Measurements from ENCODE around the gene NEDD4L. TPM values are rescaled to one million over a fixed set of nuclear protein-coding genes. Genes with fewer than 3 reads are reported as not detected.

NEDD4L gene
- total RNA-seq, 2 experiments from 2014 or later, result 3.2 to 3.3 TPM

- H2AFZ ChIP-seq (ENCODE audit: low read length), result no peak overlapping the region
- no peaks in the 10 kb centered on the region for H3K36me3 ChIP-seq (ENCODE audit: insufficient read depth, low read length)
- intact Hi-C loops (cut with micrococcal nuclease; ENCODE audit: unreplicated experiment), result no loop called here
- H3K9me3 ChIP-seq (ENCODE audit: low read length), result no peaks in the 10 kb centered on the region
- H3K4me2 ChIP-seq (ENCODE audit: low read length), result no peak overlapping the region
- ChIA-PET POLR2A (no interaction called here), CTCF (ENCODE audit: unreplicated experiment) (no interaction called here)
- no peaks in the 10 kb centered on the region for H4K20me1 ChIP-seq (ENCODE audit: insufficient read depth, low read length)
- no peak overlapping the region for H3K27ac ChIP-seq (ENCODE audit: low read depth, low read length, poor library complexity, severe bottlenecking)
- H3K4me1 ChIP-seq (ENCODE audit: insufficient read depth, low read length, poor library complexity, severe bottlenecking), result no peaks in the 10 kb centered on the region
- no peak overlapping the region for H3K4me3 ChIP-seq (ENCODE audit: low read depth, low read length, poor library complexity, severe bottlenecking)
- H3K9me2 ChIP-seq (ENCODE audit: insufficient read depth, low read length), result no peaks in the 10 kb centered on the region
- BruUV-seq (replicated peaks), result no TSS peak
- H3K79me2 ChIP-seq (ENCODE audit: insufficient read depth, low read depth, low read length), result no peaks in the 10 kb centered on the region
- DNase-seq (ENCODE audit: low spot score), result no peak
- no peak for TF ChIP-seq EZH2phosphoT487 (IDR thresholded peaks at IDR 0.05; ENCODE audit: borderline replicate concordance, low read depth, low read length)
- TF ChIP-seq, protein P1, sequence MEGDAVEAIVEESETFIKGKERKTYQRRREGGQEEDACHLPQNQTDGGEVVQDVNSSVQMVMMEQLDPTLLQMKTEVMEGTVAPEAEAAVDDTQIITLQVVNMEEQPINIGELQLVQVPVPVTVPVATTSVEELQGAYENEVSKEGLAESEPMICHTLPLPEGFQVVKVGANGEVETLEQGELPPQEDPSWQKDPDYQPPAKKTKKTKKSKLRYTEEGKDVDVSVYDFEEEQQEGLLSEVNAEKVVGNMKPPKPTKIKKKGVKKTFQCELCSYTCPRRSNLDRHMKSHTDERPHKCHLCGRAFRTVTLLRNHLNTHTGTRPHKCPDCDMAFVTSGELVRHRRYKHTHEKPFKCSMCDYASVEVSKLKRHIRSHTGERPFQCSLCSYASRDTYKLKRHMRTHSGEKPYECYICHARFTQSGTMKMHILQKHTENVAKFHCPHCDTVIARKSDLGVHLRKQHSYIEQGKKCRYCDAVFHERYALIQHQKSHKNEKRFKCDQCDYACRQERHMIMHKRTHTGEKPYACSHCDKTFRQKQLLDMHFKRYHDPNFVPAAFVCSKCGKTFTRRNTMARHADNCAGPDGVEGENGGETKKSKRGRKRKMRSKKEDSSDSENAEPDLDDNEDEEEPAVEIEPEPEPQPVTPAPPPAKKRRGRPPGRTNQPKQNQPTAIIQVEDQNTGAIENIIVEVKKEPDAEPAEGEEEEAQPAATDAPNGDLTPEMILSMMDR (conservative IDR thresholded peaks at IDR 0.05; ENCODE audit: low read length), result no peak
Observed at GRCh38 chr18:58104096-58104495, 60.1 kb downstream of the NEDD4L start.

GRCh38 chr18:58105206-58105887 is 61.3 kb downstream of the NEDD4L start:
- no peak overlapping the region for H3K4me3 ChIP-seq (ENCODE audit: low read depth, low read length, poor library complexity, severe bottlenecking)
- no peaks in the 10 kb centered on the region for H3K36me3 ChIP-seq (ENCODE audit: insufficient read depth, low read length)
- no peak for DNase-seq (ENCODE audit: low spot score)
- no peaks in the 10 kb centered on the region for H3K9me2 ChIP-seq (ENCODE audit: insufficient read depth, low read length)
- H3K9me3 ChIP-seq (ENCODE audit: low read length), result no peaks in the 10 kb centered on the region
- H4K20me1 ChIP-seq (ENCODE audit: insufficient read depth, low read length), result no peaks in the 10 kb centered on the region
- no peaks in the 10 kb centered on the region for H3K4me1 ChIP-seq (ENCODE audit: insufficient read depth, low read length, poor library complexity, severe bottlenecking)
- BruUV-seq (replicated peaks), result no TSS peak
- ChIA-PET CTCF (ENCODE audit: unreplicated experiment) (no interaction called here), POLR2A (no interaction called here)
- no peaks in the 10 kb centered on the region for H3K79me2 ChIP-seq (ENCODE audit: insufficient read depth, low read depth, low read length)
- H2AFZ ChIP-seq (ENCODE audit: low read length), result no peak overlapping the region
- TF ChIP-seq EZH2phosphoT487 (IDR thresholded peaks at IDR 0.05; ENCODE audit: borderline replicate concordance, low read depth, low read length), result no peak
- TF ChIP-seq, protein P1 (conservative IDR thresholded peaks at IDR 0.05; ENCODE audit: low read length), result no peak
- intact Hi-C loops (cut with micrococcal nuclease; ENCODE audit: unreplicated experiment), result no loop called here
- H3K27ac ChIP-seq (ENCODE audit: low read depth, low read length, poor library complexity, severe bottlenecking), result no peak overlapping the region
- no peak overlapping the region for H3K4me2 ChIP-seq (ENCODE audit: low read length)

DNA sequence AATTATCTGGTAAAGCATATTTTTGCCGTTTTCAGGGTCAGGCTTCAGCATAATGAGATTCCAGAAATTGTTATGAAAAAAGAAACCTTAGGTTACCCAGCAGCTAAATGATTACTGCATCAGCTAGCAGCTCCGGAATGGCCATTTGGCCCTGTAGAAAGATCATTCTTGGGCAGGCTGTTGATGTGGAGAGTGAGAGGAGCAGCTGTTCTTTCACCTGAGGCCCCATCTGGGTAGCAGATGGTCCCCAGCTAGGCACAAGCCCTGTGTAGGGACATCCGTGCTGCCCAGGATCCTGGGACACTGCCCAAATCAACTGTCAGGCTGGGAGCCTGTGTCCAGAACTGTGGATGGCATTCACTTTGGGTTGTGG is 61.8 kb downstream of the NEDD4L start:
- H3K9me3 ChIP-seq (ENCODE audit: low read length), result no peaks in the 10 kb centered on the region
- no peaks in the 10 kb centered on the region for H3K4me1 ChIP-seq (ENCODE audit: insufficient read depth, low read length, poor library complexity, severe bottlenecking)
- H2AFZ ChIP-seq (ENCODE audit: low read length), result no peak overlapping the region
- no peak overlapping the region for H3K27ac ChIP-seq (ENCODE audit: low read depth, low read length, poor library complexity, severe bottlenecking)
- intact Hi-C loops (cut with micrococcal nuclease; ENCODE audit: unreplicated experiment), result no loop called here
- H4K20me1 ChIP-seq (ENCODE audit: insufficient read depth, low read length), result no peaks in the 10 kb centered on the region
- ChIA-PET POLR2A (no interaction called here), CTCF (ENCODE audit: unreplicated experiment) (no interaction called here)
- no peaks in the 10 kb centered on the region for H3K36me3 ChIP-seq (ENCODE audit: insufficient read depth, low read length)
- no peaks in the 10 kb centered on the region for H3K9me2 ChIP-seq (ENCODE audit: insufficient read depth, low read length)
- H3K79me2 ChIP-seq (ENCODE audit: insufficient read depth, low read depth, low read length), result no peaks in the 10 kb centered on the region
- no TSS peak for BruUV-seq (replicated peaks)
- no peak overlapping the region for H3K4me2 ChIP-seq (ENCODE audit: low read length)
- TF ChIP-seq, protein P1 (conservative IDR thresholded peaks at IDR 0.05; ENCODE audit: low read length), result no peak
- no peak for TF ChIP-seq EZH2phosphoT487 (IDR thresholded peaks at IDR 0.05; ENCODE audit: borderline replicate concordance, low read depth, low read length)
- H3K4me3 ChIP-seq (ENCODE audit: low read depth, low read length, poor library complexity, severe bottlenecking), result no peak overlapping the region
- DNase-seq (ENCODE audit: low spot score), result no peak

Measured in OCI-LY7 (cell line).